HG02938 (cell line): Measurements from ENCODE around the gene PHKG2.

ENCODE experiments used
- ATAC-seq: cut with Tn5 transposase; IDR thresholded peaks from one replicate; pipeline ENCODE4 v1.9.1; 2021; ENCODE audit warnings: mild to moderate bottlenecking, moderate library complexity; ENCODE audit not compliant: unreplicated experiment

The PHKG2 gene

DNA sequence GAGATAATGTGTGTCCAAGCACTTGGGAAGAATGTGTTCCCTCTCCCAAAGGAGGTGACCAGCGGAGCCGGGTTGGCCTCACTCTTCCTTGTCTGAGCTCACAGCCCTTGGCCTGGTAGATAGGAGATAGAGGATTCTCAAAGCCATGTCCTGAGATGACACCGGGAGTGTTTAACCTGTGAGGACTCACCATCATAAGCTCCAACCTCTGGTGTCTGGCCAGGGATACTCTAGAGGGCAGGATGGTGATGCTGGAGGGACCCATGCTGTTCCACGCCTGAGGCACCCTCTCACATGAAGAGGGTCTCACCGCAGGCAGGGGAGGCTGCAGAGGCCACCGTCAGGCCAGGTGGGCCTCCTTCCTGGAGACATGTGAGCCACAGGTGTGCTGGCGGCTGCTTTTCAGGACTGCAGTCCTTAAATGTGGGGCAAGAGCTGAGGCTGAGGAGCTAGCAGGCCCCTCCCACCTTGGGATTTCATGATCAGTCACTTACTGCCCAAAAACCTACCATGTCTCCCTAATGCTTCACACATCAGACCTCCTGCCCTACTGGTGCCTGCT is 45.4 kb downstream of the PHKG2 start:
- no peak for ATAC-seq

DNA sequence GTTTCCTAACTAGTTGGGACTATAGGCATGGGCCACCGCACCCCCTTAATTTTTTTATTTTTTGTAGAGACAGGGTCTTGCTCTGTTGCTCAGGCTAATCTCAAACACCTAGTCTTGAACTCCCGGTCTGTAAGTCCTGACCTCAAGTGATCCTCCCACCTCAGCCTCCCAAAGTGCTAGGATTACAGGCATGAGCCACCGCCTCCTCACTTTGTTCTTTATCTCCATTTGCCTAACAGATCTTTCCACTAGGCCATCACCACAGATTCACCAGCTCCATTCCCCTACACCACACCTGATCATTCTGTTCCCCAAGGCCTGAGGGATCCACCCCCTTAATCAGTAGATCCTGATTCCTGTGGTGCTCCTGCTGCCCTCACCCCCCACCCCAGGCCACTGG is 46.4 kb downstream of the PHKG2 start:
- no peak for ATAC-seq

DNA sequence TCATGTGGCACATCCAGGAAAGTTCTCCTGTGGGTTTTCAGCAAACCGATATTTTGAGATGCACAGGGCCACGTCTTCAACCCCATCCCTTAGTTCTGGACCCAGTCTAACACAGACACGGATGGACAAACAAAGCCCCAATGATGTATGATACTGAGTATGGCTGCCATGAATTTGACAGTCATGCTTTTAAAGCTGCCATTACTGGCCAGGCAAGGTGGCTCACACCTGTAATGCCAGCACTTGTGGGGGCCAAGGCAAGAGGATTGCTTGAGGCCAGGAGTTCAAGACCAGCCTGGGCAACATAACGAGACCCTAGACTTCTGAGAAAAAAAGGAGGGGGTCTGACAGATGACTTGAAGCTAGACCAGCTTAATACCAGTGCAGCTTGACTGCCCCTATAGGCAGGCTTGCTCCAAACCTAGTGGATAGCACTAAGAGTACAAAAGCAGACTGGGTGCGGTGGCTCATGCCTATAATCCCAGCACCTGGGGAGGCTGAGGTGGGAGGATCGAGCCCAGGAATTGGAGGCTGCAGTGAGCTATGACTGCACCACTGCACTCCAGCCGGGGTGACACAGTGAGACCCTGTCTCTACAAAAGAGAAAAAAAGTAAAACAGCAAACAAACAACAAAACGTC is 49.6 kb downstream of the PHKG2 start:
- no peak for ATAC-seq
